CD1c-positive myeloid dendritic cell (primary cell): ENCODE data around the gene RIC3.

Experiments
- DNase-seq: peaks from one replicate; pipeline ENCODE4 v3.0.0-alpha.2; 2016; ENCODE audit errors: extremely low spot score

RIC3 gene

DNA sequence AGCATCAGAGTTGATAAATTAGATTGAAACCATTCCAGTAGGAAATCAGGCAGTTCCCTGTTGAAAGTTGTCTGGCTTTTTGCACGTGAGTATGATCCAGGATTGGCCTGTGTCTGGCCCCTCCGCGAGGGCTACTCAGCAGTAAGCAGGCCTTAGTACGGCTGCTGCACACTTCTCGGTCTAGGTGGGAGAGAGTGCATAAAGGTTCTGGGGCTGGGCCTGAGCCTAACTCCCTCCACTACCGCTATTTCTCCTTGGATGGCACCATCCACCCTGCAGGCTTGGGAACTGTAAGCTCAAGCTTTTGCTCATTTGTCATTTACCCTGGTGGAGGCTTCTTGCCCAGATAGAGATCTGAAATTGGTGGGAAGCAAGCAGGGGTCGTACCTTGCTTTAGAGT lies 65.9 kb downstream of the RIC3 start:
- no peak for DNase-seq

DNA sequence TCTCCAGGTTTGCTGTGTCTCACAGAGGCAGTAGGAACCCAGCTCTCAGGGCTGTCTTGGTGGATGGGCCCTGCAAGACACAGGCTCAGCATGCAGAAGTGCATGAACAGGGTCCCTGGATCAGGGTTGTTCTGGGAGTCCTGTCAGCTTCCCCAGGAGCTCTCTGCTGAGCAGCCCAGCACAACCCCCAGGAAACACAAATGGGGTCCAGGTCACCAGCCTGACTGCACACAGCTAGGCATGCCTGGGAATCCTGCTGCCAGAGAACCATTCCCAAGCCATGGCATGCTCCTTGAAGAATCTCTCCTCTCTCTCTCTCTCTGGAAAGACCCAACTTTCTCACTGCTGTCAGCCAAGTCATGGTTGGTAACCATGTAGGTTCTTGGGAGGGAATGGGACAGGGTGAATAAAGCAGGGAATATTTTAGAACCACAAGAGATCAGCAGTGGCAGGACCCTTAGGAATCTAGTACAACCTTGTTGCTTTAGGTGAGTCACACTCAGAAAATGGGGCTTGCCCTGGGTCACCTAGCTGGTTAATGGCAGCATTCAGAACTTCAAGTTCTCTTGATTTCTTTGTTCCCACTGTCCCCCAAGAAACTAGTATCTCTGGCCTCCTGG lies 66.4 kb downstream of the RIC3 start:
- DNase-seq: no peak

DNA sequence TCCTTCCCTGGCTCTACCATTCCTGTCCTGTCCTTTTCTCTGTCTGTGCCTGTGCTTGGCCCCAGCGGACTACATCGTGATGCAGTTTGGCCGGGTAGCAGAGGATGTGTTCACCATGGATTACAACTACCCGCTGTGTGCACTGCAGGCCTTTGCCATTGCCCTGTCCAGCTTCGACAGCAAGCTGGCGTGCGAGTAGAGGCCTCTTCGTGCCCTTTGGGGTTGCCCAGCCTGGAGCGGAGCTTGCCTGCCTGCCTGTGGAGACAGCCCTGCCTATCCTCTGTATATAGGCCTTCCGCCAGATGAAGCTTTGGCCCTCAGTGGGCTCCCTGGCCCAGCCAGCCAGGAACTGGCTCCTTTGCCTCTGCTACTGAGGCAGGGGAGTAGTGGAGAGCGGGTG lies 67.4 kb downstream of the RIC3 start:
- DNase-seq: no peak

DNA sequence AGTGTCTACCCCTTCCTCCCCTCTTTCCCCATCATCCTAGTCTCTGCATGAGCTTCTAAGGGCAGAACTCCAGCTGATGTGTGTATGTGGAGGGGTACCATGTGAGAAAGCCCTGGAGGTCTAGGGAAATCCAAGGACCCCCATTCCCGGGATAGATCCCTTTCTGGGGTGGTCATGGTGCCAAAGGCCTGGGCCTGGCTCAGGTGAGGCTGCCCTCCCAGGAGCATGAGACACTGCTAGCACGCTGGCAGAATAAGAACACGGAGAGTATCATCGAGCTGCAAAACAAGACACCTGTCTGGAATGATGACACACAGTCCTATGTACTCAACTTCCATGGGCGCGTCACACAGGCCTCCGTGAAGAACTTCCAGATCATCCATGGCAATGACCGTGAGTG lies 68.2 kb downstream of the RIC3 start:
- DNase-seq: no peak

DNA sequence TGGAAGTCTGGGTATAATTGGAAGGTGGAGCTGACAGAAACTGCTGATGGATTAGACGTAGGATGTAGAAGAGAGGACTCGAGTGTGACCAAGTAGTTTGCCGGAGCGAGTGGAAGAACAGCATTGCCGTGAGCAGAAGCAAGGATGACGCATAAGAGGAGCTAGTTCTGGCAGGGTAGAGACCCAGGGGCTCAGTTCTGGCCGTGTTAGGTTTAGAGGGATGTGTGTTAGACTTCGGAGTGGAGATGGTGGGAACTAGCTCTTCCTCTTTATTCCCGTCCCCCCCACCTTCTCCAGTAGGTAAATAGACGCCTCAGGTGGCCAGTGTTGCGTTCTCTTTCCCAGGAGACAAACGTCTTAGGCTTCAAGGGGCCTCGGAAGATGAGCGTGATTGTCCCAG lies 68.7 kb downstream of the RIC3 start:
- DNase-seq: no peak

DNA sequence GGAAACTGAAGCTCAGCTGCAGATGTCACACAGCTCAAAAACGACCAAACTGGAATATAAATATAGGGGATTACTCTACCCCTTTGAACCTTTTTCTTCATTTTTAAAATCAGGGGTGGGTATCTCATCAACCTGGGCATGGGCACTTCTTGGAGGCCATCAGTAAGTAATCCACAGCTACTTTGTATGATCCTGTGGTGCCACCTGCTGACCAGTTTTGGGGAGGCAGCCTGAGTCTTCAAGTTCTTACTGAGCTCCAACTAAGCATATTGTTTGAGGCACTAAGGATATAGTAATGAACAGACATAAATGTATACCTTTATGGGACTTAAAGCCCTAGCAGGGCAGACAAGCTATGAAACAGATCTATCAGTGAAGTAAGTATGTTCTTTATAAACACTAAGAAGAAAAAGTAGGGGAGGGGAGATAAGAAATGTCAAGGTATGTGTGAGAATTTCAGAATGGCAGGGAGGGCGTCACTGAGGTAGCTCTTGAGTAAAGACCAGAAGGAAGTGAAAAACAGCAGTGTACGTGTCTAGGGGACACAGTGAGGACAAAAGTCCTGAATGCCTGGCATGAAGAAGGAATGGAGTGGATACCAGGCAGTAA lies 69.4 kb downstream of the RIC3 start:
- DNase-seq: peak; percentile 73

DNA sequence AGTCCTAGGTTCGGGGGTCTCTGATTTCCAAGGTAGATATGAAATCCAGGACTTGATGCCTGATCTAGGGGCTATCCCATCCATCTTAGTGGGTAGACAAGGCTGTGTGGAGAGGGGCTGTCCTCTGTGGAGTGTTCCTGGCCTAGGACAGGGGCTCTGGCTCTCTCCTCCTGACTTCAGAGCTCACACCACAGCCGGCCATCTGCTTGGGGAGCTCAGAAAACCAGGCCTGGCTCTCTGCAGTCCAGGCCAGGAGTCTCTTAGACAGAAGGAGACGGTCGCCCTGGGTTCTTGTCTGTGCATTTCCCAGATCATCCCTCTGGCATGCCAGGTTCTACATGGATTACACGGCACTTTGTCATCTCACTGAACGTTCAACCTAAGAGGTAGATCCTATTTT lies 69.9 kb downstream of the RIC3 start:
- no peak for DNase-seq

DNA sequence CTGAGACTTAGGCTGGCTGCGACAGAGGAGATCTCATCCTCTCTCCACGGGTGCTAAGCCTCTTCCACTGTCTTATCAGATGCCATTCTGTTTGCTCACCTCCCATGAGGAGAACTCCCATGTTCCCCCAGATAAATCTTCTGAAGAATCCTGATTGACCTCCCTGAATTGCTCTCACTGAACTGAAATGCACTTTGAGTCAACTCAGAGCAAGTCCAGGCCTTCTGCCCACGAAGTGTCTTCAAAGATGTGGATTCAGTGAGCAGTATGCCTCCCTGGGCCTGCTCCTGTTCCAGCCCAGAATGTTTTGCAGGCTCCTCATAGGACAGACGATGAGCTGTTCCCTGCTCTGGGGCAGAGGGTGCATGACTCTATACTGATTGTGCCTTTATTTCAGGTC lies 70.5 kb downstream of the RIC3 start:
- no peak for DNase-seq

DNA sequence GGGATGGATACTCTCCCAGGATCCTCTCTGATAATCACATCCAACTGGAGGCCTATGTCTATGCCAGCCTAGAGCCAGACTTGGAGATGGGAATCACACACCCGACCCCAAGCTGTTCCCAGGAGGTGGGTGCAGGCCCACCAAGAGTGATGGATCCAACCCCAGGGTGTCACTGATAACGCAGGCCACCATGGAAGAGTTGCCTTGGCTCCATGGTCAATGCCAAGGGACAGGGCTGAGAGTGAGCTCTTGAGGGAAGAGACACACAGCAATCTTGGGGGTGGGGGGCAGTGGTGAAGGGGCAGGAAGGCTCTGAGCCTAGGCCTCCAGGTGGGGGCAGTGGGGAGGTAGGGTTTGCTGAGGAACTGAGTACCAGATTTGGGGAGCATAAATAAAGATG lies 70.9 kb downstream of the RIC3 start:
- no peak for DNase-seq

DNA sequence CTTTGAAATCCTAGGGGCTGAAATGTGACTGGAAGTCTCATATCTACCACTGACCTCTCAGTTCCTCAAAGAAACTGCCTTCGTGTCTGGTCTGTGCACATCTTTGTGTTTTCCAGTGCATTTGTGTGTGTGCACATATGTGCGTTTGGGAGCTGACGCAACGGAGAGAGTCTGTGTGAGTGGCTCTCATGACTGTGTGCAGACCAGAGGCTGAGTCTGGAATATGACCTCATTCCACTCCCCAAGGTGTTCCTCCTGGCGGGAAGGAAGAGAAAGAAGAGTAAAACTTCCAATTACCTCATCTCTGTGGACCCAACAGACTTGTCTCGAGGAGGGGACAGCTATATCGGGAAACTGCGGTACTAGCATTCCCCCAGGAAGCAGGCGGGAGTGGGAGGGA lies 71.4 kb downstream of the RIC3 start:
- DNase-seq: no peak

DNA sequence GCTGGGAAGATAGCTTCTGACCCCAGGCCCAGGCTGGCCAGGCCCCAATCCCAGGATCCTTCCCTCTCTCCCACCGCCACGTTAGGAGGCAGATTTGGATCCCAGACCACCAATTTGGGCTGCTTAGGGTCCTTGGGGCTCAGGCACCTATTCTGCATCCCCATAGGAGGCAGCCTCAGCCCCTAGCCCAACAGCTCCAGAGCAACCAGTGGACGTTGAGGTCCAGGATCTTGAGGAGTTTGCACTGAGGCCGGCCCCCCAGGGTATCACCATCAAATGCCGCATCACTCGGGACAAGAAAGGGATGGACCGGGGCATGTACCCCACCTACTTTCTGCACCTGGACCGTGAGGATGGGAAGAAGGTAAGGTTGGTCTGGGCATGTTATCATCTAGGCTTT lies 71.8 kb downstream of the RIC3 start:
- no peak for DNase-seq

DNA sequence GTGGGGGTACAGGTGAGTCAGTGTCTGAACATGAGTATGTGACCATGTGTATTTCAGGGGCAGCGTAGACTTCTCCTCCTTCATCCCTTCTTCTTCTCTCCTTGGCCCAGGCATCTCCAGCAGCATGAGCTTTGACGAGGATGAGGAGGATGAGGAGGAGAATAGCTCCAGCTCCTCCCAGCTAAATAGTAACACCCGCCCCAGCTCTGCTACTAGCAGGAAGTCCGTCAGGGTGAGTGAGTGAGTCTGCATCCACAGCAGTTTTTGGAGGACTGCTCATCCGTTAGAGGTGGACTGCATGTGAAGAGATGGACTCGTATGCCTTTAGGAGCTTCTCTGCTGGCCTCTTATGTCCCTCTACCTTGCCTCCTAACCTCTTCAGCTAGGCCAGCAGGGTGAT lies 72.2 kb downstream of the RIC3 start:
- DNase-seq: no peak

DNA sequence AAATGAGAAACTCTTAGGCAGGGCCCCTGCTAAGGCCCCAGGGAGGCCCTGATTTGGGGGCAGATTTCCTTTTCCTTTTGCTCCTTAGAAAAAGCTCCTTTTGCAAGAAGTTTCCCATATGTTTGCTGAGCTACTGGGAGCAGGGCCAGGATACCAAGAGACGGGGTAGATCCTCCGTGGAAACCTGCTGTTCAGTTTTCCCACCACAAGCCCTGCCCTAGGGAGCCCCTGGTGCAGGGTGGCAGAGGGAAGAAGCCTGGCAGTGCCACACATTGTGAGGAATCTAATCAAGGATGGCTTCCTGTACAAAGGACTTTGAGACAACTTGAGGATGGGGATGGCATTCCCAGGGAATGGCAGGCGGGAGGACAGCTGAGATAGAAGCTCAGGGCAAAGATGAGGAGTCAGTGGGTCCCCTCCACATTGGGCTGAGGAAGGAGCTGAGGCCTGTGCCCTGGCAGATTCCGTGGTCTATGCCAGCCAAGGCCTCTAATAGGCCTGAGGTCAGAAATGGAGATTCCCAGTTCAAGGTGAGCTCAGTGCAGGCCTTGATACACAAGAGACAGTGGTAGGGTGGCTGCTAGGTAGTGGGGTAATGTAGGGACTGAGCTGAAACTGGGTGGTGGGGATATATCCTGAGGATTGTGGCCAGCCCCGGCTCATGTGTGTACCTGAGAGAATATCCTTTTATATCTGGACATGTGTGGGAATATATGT lies 72.9 kb downstream of the RIC3 start:
- no peak for DNase-seq

DNA sequence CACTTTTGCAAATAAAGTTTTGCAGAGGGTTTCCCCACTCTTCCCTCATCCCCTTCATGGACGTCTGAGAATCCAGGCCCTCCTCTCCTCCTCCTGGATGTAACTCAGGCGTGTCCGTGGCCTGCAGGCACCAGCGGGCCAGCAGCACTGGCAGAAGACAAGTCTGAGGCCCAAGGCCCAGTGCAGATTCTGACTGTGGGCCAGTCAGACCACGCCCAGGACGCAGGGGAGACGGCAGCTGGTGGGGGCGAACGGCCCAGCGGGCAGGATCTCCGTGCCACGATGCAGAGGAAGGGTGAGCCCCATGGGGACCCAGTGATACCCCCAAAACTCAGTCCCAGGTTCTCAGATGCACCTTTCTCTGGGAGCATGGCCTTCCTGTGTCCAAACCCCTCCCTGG lies 73.5 kb downstream of the RIC3 start:
- no peak for DNase-seq

DNA sequence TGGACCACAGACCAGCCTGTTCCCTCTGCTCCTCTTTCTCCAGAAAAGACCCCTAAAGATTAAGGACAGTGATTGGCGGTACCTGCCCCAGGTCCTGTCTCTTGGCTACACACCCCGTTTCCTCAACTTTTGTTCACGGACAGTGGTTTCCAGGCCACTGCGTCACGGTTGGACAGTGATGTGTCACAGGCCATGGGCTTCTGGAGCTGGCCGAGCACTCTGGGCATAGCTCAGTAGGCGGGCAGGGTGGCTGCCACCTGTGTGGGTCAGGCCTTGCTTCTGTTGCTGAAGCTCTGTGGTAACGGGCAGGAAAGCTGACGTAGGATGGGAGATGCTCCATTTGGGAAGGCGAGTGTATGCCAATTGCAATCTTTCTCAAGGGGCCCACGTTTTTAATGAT lies 74.2 kb downstream of the RIC3 start:
- DNase-seq: no peak

DNA sequence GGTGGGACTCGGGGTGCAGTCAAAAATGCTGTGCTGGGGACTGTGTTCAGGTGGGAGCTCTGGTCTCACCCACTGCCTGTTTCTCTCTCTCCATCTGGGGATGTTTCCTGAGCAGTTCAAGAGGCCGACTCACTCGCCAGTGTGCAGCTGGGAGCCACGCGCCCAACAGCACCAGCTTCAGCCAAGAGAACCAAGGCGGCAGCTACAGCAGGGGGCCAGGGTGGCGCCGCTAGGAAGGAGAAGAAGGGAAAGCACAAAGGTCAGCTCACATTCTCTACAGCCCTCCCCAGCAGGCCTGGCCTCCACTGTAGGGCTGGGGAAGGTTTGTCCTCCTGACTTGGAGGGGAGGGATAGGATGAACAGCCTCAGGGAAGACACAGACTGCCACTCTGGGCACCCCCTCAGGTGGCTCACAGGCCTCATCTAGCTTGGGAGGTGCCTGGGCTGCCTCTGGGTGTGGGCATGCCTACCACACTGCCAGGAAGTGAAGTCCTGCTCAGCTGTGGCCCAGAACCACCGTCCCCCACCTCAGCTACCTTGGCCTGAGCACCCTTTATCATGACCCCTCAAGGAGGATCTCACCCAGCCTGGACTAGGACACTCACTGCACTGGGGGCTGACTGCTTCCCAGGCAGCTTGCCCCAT lies 74.8 kb downstream of the RIC3 start:
- no peak for DNase-seq

DNA sequence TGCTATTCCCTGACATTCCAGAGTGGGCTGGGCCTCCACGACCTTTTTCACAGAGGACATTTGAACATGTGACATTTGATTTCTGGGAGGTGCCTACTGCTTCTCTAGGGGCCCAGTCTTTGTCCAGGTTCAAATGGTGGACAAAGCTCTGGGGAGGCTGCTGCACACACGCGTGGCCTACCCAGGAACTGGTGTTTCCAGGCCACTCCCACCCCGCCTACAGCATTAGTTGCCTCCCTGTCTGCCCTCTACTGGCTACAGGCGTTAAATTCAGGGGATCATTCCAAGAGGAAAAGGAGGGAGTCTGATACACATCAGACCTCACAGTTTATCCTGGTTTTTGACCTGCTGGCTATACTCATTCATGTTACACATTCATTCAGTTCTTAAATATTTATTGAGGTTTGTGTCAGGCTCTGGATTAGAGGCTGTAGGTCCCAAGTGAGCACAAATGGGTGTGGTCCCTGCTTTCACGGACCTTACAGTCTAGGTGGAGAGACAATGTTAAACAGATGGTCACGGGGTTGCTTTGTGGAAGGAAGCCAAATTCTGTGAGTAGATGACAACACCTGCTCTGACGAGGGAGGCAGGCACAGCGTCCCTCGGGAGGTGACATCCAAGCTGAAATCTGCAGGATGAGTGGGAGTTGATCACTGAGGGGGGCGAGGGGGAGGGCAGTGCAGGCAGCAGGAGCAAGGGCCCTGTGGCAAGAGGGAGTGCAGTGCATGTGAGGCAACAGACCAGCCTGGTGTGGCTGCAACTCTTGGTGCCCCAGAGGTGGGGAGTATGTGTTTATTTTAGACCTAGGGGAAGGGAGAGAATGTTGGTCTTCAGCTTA lies 76.0 kb downstream of the RIC3 start:
- DNase-seq: peak; percentile 69

DNA sequence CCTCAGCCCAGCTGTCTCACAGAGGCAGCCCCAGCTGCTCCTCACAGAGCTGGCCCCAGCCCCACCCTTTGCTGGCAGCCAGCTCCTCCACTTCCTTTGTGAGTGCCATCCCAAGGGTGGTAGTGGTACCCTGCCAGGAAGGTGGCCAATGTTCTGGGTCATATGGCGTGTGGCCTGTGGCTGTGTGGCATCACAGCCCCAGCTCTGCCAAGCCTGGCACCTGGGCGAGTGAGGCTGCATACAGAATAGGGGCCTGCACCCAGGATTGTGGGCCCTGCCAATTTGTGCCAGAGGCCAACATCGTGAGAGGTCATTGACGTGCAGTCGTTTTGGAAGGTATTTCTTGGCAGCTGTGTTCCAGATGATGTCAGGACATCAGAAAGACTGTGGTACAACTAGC lies 77.1 kb downstream of the RIC3 start:
- no peak for DNase-seq

DNA sequence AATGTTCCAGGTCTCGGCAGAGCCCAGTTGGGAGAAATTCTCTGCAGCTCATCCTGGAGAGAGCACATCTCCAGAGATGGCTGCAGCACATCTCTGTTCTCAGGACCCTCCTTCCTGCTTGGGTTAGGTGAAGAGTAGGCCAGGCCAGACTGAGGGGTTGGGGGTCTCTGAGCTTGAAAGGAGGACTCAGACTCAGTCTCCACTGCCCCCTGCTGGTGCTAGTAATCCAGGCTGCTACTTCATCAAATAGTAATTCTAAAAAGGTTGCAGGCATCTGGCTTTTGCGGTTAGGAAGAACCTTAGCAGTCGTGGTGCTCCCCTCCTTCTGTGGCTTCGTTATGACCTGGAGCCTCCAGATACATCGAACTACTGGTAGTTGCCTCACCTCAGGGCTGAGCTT lies 78.1 kb downstream of the RIC3 start:
- DNase-seq: no peak

DNA sequence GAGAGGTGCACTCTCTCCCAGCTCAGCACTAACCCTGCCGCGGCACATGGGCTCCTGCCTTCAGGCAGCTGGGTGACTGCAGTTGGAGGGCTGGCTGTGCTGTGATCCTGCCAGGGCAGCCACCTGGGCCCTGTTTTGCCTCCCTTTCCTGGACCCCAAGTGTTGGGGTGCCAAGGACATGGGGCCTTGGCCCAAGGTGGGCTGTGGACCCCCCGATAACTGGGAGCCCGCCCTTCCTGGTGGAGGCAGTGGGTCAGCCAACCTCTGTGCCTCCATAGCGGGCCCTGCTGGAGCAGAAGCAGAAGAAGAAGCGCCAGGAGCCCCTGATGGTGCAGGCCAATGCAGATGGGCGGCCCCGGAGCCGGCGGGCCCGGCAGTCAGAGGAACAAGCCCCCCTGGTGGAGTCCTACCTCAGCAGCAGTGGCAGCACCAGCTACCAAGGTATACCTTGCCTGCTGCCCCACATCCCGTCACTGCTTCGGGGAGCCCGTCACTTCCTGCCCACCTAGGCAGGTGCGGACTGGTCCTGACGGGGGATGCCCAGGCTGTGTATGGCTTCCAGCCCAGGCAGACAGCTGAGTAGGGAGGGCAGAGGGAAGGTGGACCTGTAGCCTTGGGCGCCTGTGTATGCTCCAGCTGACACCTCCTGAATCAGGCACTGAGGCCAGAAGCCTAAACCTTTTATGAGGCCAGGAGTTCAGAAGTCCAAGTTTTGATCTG lies 78.9 kb downstream of the RIC3 start:
- no peak for DNase-seq

DNA sequence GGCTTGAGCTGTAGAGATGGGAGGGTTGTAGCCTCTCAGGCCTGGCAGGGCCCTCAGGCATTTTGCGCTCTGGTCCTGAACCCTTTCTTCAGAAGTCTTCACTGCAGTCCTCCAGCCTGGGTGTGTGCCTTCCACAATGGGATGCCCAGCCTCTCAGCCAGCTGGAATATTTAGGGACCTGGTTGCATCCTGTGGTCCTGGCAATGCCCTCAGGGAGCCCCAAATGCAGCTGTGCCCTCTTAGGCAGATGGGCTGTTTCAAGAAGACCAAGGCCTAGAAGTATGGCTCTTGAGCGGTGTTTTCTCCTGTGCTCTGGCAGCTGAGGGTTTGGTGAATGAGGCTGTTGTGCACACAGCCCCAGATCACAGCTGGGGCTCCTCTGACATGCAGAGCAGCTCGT lies 81.1 kb downstream of the RIC3 start:
- no peak for DNase-seq

DNA sequence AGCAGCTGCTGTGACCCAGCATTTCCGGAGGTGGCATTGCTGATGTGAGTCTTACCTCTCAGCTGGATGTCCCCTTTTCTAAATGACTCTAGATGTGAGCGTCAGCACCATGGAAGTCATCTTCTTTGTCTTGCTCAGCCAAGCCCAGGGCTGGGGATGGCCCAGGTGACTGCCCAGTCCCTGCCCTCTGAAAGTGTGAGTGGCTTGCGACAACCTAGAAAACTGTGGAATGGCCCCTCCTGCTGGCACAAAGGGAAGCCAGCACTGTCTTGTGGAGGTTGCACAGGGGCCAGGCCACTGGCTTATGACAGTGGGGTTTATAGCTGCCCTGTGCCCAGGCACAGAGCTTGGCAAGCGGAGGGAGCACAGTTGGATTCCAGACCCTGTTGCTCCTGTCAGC lies 81.6 kb downstream of the RIC3 start:
- DNase-seq: no peak
